ENCODE data around the gene COMTD1.
"Not testable (repeated sequence)": the region's sequence is repeated elsewhere in the genome, so short reads cannot be mapped to it uniquely, and the experiment has no call there.

Gene COMTD1

GRCh38 chr10:75244487-75245353 is 9.0 kb upstream of the COMTD1 start:
- no peak for DNase-seq

GRCh38 chr10:75243426-75243825 is 7.7 kb upstream of the COMTD1 start:
- no peak for DNase-seq

- DNase-seq, result no peak
Measured at GRCh38 chr10:75240329-75241076, 4.7 kb upstream of the COMTD1 start.

GRCh38 chr10:75239096-75239790 is 3.5 kb upstream of the COMTD1 start:
- DNase-seq, result no peak

GRCh38 chr10:75238182-75239095 is 2.7 kb upstream of the COMTD1 start:
- DNase-seq, result peak; percentile 2

GRCh38 chr10:75236178-75236825 is 545 bp upstream of the COMTD1 start:
- DNase-seq, result no peak

- no peak for DNase-seq
Measured at GRCh38 chr10:75234683-75235374, 928 bp downstream of the COMTD1 start.

- DNase-seq, result peak; percentile 97
Measured at GRCh38 chr10:75234017-75234682, 1.6 kb downstream of the COMTD1 start.

GRCh38 chr10:75233444-75234016 is 2.2 kb downstream of the COMTD1 start:
- DNase-seq, result no peak

- DNase-seq, result no peak
Measured at GRCh38 chr10:75231672-75232581, 3.8 kb downstream of the COMTD1 start.

GRCh38 chr10:75230600-75231038 is 5.1 kb downstream of the COMTD1 start:
- DNase-seq, result peak; percentile 86

- DNase-seq, result no peak
Measured at GRCh38 chr10:75229971-75230370, 5.8 kb downstream of the COMTD1 start.

- DNase-seq, result no peak
Measured at GRCh38 chr10:75228834-75229233, 6.9 kb downstream of the COMTD1 start.

GRCh38 chr10:75228278-75228677 is 7.5 kb downstream of the COMTD1 start:
- no peak for DNase-seq

- no peak for DNase-seq
Measured at GRCh38 chr10:75226656-75227055, 9.1 kb downstream of the COMTD1 start.

GRCh38 chr10:75226095-75226494 is 9.7 kb downstream of the COMTD1 start:
- no peak for DNase-seq

GRCh38 chr10:75223507-75223906 is 12.2 kb downstream of the COMTD1 start:
- DNase-seq, result no peak

GRCh38 chr10:75221492-75221891 is 14.3 kb downstream of the COMTD1 start:
- DNase-seq, result not testable (repeated sequence)

GRCh38 chr10:75220274-75220673 is 15.5 kb downstream of the COMTD1 start:
- no peak for DNase-seq
